Measurements from ENCODE around the gene LDLRAD4. TPM values are rescaled to one million over a fixed set of nuclear protein-coding genes. Genes with fewer than 3 reads are reported as not detected.

The LDLRAD4 gene
- polyA plus RNA-seq, 3 donors from 2014 or later = 4.8 to 11.3 (median 9.6) TPM

- no peaks in the 10 kb centered on the region for H3K9me3 Mint-ChIP-seq
- H3K27ac Mint-ChIP-seq = peak overlapping the region in 1 of 6 donors; percentile 20
- H3K4me1 Mint-ChIP-seq = peaks cover 9 to 23% of the 10 kb centered on the region in 2 donors
- no peak for DNase-seq
- peaks cover 12 to 26% (median 16%) of the 10 kb centered on the region in 3 donors for H3K36me3 Mint-ChIP-seq
- no peak overlapping the region for H3K4me3 Mint-ChIP-seq
- H3K27me3 Mint-ChIP-seq (ENCODE audit: low read depth in 3 of 3) = peaks cover 0 to 3% (median 0%) of the 10 kb centered on the region in 3 donors
Measured at GRCh38 chr18:13500227-13500865, 281.8 kb downstream of the LDLRAD4 start.

GRCh38 chr18:13500869-13501542 lies 282.4 kb downstream of the LDLRAD4 start:
- DNase-seq = no peak
- Mint-ChIP-seq H3K27ac (no peak overlapping the region), H3K36me3 (peaks cover 12 to 24% (median 16%) of the 10 kb centered on the region in 3 donors), H3K4me1 (peaks cover 11 to 25% of the 10 kb centered on the region in 2 donors), H3K27me3 (ENCODE audit: low read depth in 3 of 3) (peaks cover 0 to 3% (median 0%) of the 10 kb centered on the region in 3 donors), H3K9me3 (no peaks in the 10 kb centered on the region), H3K4me3 (no peak overlapping the region)

- Mint-ChIP-seq H3K9me3 (no peaks in the 10 kb centered on the region), H3K27me3 (ENCODE audit: low read depth in 3 of 3) (peaks cover 0 to 3% (median 0%) of the 10 kb centered on the region in 3 donors), H3K4me3 (no peak overlapping the region), H3K4me1 (peaks cover 12 to 25% of the 10 kb centered on the region in 2 donors), H3K36me3 (peaks cover 12 to 23% (median 16%) of the 10 kb centered on the region in 3 donors), H3K27ac (no peak overlapping the region)
- DNase-seq = no peak
Measured at GRCh38 chr18:13501543-13501887, 283.0 kb downstream of the LDLRAD4 start.

- DNase-seq = no peak
- Mint-ChIP-seq H3K27ac (no peak overlapping the region), H3K27me3 (ENCODE audit: low read depth in 3 of 3) (peaks cover 0 to 3% (median 0%) of the 10 kb centered on the region in 3 donors), H3K9me3 (no peaks in the 10 kb centered on the region), H3K4me1 (peaks cover 12 to 23% of the 10 kb centered on the region in 2 donors), H3K36me3 (peaks cover 12 to 23% (median 16%) of the 10 kb centered on the region in 3 donors), H3K4me3 (no peak overlapping the region)
Measured at GRCh38 chr18:13501891-13502290, 283.3 kb downstream of the LDLRAD4 start.

- Mint-ChIP-seq H3K27me3 (ENCODE audit: low read depth in 3 of 3) (peaks cover 0 to 3% (median 0%) of the 10 kb centered on the region in 3 donors), H3K36me3 (peaks cover 12 to 23% (median 17%) of the 10 kb centered on the region in 3 donors), H3K4me1 (peaks cover 12 to 22% of the 10 kb centered on the region in 2 donors), H3K9me3 (no peaks in the 10 kb centered on the region), H3K4me3 (no peak overlapping the region), H3K27ac (no peak overlapping the region)
- no peak for DNase-seq
Measured at GRCh38 chr18:13502585-13502984, 284.0 kb downstream of the LDLRAD4 start.

GRCh38 chr18:13503836-13504235 lies 285.3 kb downstream of the LDLRAD4 start:
- Mint-ChIP-seq H3K4me1 (peaks cover 12 to 22% of the 10 kb centered on the region in 2 donors), H3K27me3 (ENCODE audit: low read depth in 3 of 3) (peaks cover 0 to 3% (median 0%) of the 10 kb centered on the region in 3 donors), H3K36me3 (peaks cover 11 to 19% (median 17%) of the 10 kb centered on the region in 3 donors), H3K27ac (no peak overlapping the region), H3K4me3 (no peak overlapping the region), H3K9me3 (no peaks in the 10 kb centered on the region)
- no peak for DNase-seq

GRCh38 chr18:13505780-13506345 lies 287.3 kb downstream of the LDLRAD4 start:
- H3K27ac Mint-ChIP-seq = no peak overlapping the region

GRCh38 chr18:13510594-13510993 lies 292.0 kb downstream of the LDLRAD4 start:
- Mint-ChIP-seq H3K36me3 (peaks cover 0 to 17% (median 9%) of the 10 kb centered on the region in 3 donors), H3K9me3 (no peaks in the 10 kb centered on the region), H3K27me3 (ENCODE audit: low read depth in 3 of 3) (no peaks in the 10 kb centered on the region), H3K4me3 (peak overlapping the region in 1 of 5 donors; percentile 29), H3K27ac (peak overlapping the region in 1 of 6 donors; percentile 67), H3K4me1 (peaks cover 22 to 52% of the 10 kb centered on the region in 2 donors)
- DNase-seq = no peak

More at GRCh38 chr18:13505780-13506345, 287.3 kb downstream of the LDLRAD4 start:
- Mint-ChIP-seq H3K4me3 (peak overlapping the region in 2 of 5 donors; percentile 13 to 38), H3K4me1 (peaks cover 9 to 26% of the 10 kb centered on the region in 2 donors), H3K36me3 (peaks cover 0 to 11% (median 9%) of the 10 kb centered on the region in 3 donors), H3K9me3 (no peaks in the 10 kb centered on the region), H3K27me3 (ENCODE audit: low read depth in 3 of 3) (peaks cover 0 to 3% (median 0%) of the 10 kb centered on the region in 3 donors)
- peak in 1 of 3 donors; percentile 6 for DNase-seq

- H3K36me3 Mint-ChIP-seq = peaks cover under 1 to 25% (median 11%) of the 10 kb centered on the region in 3 donors
- no peak overlapping the region for H3K4me3 Mint-ChIP-seq
- H3K27ac Mint-ChIP-seq = no peak overlapping the region
- peaks cover 16 to 42% of the 10 kb centered on the region in 2 donors for H3K4me1 Mint-ChIP-seq
- no peaks in the 10 kb centered on the region for H3K9me3 Mint-ChIP-seq
- H3K27me3 Mint-ChIP-seq (ENCODE audit: low read depth in 3 of 3) = no peaks in the 10 kb centered on the region
- DNase-seq = no peak
Measured at GRCh38 chr18:13511961-13512577, 293.5 kb downstream of the LDLRAD4 start.

- Mint-ChIP-seq H3K27me3 (ENCODE audit: low read depth in 3 of 3) (no peaks in the 10 kb centered on the region), H3K9me3 (no peaks in the 10 kb centered on the region), H3K36me3 (peaks cover 5 to 32% (median 9%) of the 10 kb centered on the region in 3 donors), H3K27ac (peak overlapping the region in 1 of 6 donors; percentile 12), H3K4me3 (no peak overlapping the region), H3K4me1 (peaks cover 16 to 42% of the 10 kb centered on the region in 2 donors)
- DNase-seq = peak in 2 of 3 donors; percentile 5 to 19
Measured at GRCh38 chr18:13513021-13513420, 294.5 kb downstream of the LDLRAD4 start.

- DNase-seq = no peak
- Mint-ChIP-seq H3K36me3 (peaks cover 10 to 36% (median 13%) of the 10 kb centered on the region in 3 donors), H3K9me3 (no peaks in the 10 kb centered on the region), H3K27me3 (ENCODE audit: low read depth in 3 of 3) (no peaks in the 10 kb centered on the region), H3K27ac (peak overlapping the region in 3 of 6 donors; percentile 16 to 69 (median 38)), H3K4me3 (no peak overlapping the region), H3K4me1 (peaks cover 16 to 42% of the 10 kb centered on the region in 2 donors)
Measured at GRCh38 chr18:13513481-13513880, 294.9 kb downstream of the LDLRAD4 start.

- Mint-ChIP-seq H3K4me1 (peaks cover 16 to 42% of the 10 kb centered on the region in 2 donors), H3K27ac (no peak overlapping the region), H3K9me3 (no peaks in the 10 kb centered on the region), H3K27me3 (ENCODE audit: low read depth in 3 of 3) (no peaks in the 10 kb centered on the region), H3K36me3 (peaks cover 11 to 43% (median 19%) of the 10 kb centered on the region in 3 donors), H3K4me3 (no peak overlapping the region)
- DNase-seq = no peak
Measured at GRCh38 chr18:13514558-13514957, 296.0 kb downstream of the LDLRAD4 start.

- peaks cover 17 to 34% of the 10 kb centered on the region in 2 donors for H3K4me1 Mint-ChIP-seq
- H3K27me3 Mint-ChIP-seq (ENCODE audit: low read depth in 3 of 3) = no peaks in the 10 kb centered on the region
- DNase-seq = no peak
- no peaks in the 10 kb centered on the region for H3K9me3 Mint-ChIP-seq
- no peak overlapping the region for H3K4me3 Mint-ChIP-seq
- H3K27ac Mint-ChIP-seq = no peak overlapping the region
- peaks cover 11 to 38% (median 19%) of the 10 kb centered on the region in 3 donors for H3K36me3 Mint-ChIP-seq
Measured at GRCh38 chr18:13516855-13517254, 298.3 kb downstream of the LDLRAD4 start.

All from immature natural killer cell (primary cell).